H54 (cell line): ENCODE data around the gene GRM1.

Source experiments
- DNase-seq: peaks from one replicate; pipeline ENCODE4 v3.0.0; 2011; ENCODE audit warnings: low spot score, mixed read lengths; ENCODE audit not compliant: insufficient read length
- FAIRE-seq: peaks from 3 replicates; lab custom pipeline; 2011; peaks lifted over from hg19 to GRCh38; lab: Jason Lieb, UNC
- POLR2A ChIP-seq: IDR thresholded peaks from 2 replicates; pipeline ENCODE4 v1.6.1; 2011; ENCODE audit warnings: low read depth, mild to moderate bottlenecking, low read length

GRM1 gene

DNA sequence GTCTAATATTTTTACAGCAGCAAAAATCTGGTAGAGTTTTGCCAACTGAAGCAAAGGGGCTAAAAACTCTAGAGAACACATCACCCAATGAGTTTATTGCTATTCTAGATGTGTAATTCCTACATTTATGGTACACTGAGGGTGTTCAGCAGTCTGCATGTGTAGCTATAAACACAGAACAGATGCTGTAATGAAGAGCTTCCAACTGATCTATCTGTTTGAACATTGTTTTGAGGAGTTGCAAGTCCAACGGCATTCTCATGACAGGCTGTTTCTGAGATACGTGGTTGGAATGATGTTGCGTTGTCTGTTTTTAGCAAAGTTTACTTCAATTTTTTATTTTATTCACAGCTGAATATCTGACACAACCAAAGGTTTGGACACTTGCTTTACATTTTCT is 373.6 kb downstream of the GRM1 start:
- FAIRE-seq (no peak), DNase-seq (no peak)
- no peak for TF ChIP-seq POLR2A

DNA sequence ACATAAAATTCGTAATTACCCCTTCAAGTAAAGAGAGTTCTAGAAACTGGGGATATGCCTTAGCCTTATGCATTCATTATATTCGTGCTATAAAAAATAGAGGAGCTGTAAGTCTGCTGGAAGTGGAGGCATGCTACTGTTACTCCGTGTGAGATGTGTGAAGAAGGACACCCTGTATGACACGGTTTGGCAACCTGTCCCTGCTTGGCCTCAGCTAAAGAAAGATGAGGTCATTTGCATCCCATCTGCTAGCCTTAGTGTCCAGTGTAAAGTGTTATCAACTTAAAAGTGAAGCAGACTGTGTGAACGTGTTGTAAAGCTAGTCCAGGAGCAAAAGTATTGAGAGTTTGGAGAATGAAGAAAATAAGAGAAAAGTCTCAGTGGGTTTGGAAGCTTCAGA is 379.7 kb downstream of the GRM1 start:
- TF ChIP-seq POLR2A: no peak
- no peak for DNase-seq
- FAIRE-seq: no peak

DNA sequence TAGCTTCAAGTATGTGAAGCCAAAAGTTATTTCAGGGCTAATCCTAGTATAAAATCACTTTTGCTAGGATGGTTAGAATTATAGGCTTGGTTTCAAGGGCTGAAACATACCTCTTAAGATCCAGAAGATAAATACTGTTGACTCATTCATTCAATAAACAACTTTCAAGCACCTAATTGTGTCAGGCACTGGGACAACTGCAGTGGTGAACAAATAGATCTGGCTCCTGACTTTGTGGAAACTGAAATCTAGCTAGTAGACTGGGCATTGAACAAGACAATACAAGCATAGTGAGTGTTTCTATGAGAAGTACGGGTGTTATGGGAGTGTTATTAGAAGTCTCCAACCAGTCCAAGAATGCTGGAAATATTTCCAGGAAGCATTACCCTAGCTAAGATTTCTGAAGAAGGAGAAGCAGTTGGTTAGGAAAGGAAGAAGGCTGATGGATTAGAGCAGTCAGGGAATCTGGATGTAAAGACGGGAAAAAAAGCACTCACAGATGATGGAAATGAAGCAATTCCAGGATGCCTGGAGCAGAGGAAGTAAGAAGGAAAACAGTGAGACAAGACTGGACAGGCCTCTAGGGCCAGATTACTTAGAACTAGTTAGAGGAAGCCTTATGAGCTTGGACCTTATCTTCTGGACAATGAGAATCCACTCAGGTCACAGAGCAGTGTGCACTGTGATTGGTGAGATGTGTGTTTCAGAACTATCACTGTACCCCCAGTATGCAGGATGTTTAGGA is 382.2 kb downstream of the GRM1 start:
- no peak for DNase-seq
- no peak for FAIRE-seq
- TF ChIP-seq POLR2A: no peak

DNA sequence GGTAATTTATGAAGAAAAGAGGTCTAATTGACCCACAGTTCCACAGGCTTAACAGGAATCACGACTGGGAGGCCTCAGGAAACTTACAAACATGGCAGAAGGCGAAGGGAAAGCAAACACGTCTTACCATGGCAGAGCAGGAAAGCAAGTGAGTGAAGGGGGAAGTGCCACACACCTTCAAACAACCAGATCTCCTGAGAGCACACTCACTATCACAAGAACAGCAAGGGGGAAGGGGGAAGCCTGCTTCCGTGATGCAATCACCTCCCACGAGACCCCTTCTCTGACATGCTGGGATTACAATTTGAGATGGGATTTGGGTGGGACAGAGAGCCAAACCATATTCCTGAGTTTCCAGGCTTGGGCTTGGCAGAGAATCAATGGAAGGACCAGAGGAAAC is 390.7 kb downstream of the GRM1 start:
- DNase-seq: no peak
- no peak for TF ChIP-seq POLR2A
- FAIRE-seq: no peak

DNA sequence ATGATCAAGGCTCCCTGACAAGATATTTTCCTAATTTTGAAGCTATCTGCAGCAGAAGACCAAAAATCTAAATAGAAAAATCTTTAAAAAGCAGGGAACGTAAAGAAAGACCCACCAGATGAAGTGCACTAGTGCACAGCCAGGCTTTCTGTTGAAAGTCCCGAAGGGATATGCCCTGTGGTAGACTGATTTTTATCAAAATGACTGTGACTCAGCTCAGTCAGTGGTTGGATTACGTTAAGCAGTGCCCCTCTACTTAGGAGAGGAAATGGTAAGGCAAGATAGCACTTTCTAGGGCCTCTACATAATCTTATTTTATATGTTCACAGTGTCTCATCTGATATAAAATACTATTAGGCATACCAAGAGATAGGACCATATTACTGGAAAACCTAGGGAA is 391.4 kb downstream of the GRM1 start:
- no peak for DNase-seq
- no peak for FAIRE-seq
- TF ChIP-seq POLR2A: no peak

DNA sequence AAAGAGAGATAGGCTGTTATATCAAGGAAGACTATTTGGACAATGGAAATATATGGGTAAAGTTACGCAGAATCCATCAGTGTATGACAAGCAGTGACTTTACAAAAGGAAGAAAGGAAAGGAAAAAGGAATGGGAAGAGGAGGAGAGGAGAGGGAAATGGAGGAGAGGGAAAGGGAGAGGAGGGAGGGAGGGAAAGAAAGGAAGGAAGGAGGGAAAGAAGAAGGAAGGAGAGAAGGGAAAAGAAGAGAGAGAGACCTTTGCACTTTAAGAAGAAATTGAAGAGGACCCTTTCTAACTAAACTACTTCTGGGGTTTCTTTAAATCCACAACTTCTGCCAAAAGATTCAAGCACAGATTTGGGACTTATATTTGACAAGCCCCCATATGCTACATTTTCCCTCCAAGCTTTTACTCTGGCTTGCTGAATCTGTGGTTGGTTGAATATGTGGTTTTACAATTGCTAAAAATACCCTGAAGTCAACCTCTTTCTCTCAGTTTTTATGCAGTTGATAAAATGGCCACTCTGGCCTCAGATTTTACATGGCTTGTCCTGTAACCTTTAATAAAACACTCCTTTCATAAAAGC is 394.0 kb downstream of the GRM1 start:
- FAIRE-seq (no peak), DNase-seq (no peak)
- TF ChIP-seq POLR2A: no peak

DNA sequence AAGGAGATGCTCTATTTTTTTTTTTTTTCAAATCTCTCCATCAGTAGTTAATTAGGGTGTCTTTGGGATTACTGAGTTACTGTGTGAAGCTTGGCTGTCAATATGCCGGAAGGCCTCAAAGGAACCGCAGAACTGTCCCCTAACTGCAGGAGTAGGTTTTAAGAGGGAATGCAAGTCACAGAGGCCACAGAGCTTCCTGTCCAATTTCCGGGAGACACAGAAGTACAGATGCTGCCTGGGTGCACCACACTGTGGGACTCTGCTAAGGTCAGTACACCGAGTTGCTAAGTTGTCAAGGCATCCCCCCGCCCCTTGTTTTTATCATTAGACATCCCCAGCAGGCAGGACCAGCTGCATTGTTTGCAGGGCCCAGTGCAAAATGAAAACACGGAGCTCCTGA is 394.6 kb downstream of the GRM1 start:
- no peak for DNase-seq
- no peak for TF ChIP-seq POLR2A
- no peak for FAIRE-seq

DNA sequence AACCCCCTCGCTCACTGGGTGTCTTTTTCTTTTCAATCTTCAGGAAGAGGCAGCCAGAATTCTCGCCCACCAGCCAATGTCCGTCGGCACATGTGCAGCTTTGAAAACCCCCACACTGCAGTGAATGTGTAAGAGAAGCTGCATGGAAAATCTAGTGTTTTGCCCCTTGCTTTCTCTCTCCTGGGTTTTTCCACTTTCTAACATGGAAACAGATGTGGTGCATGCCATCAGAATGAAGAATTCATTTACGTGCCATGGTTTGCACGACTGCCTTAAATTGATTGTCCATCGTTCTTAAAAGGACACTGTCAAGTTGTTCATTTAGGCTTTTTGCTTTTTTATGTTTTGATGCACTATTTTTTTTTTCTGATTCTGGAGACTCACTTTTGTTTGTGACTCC is 397.7 kb downstream of the GRM1 start:
- TF ChIP-seq POLR2A: no peak
- DNase-seq (no peak), FAIRE-seq (no peak)

DNA sequence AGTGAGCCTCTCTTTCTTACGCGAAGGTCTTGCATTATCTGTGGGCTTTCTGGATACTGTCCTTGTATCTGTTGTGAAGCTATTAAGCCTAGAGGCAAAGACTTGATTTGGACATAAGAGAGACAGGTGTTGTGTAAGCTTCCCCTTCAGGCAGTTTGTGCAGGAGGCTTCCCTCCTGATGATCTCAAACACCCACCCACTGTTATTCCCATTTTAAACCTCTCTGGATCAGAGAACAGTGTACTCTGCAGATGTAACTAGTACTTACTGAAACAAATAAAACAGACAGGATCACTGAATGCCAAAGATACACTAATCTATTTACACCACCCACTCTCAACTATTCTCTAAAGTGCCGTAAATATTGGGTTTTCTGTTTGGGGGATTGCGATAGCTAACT is 401.0 kb downstream of the GRM1 start:
- no peak for TF ChIP-seq POLR2A
- no peak for FAIRE-seq

DNA sequence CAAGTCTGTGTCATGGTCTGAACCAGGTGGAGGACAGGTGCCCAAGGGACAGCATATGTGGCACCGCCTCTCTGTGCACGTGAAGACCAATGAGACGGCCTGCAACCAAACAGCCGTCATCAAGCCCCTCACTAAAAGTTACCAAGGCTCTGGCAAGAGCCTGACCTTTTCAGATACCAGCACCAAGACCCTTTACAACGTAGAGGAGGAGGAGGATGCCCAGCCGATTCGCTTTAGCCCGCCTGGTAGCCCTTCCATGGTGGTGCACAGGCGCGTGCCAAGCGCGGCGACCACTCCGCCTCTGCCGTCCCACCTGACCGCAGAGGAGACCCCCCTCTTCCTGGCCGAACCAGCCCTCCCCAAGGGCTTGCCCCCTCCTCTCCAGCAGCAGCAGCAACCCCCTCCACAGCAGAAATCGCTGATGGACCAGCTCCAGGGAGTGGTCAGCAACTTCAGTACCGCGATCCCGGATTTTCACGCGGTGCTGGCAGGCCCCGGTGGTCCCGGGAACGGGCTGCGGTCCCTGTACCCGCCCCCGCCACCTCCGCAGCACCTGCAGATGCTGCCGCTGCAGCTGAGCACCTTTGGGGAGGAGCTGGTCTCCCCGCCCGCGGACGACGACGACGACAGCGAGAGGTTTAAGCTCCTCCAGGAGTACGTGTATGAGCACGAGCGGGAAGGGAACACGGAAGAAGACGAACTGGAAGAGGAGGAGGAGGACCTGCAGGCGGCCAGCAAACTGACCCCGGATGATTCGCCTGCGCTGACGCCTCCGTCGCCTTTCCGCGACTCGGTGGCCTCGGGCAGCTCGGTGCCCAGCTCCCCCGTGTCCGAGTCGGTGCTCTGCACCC is 405.2 kb downstream of the GRM1 start:
- DNase-seq: no peak
- FAIRE-seq: no peak
- no peak for TF ChIP-seq POLR2A

More for the DNA sequence above, 401.0 kb downstream of the GRM1 start:
- no peak for DNase-seq

DNA sequence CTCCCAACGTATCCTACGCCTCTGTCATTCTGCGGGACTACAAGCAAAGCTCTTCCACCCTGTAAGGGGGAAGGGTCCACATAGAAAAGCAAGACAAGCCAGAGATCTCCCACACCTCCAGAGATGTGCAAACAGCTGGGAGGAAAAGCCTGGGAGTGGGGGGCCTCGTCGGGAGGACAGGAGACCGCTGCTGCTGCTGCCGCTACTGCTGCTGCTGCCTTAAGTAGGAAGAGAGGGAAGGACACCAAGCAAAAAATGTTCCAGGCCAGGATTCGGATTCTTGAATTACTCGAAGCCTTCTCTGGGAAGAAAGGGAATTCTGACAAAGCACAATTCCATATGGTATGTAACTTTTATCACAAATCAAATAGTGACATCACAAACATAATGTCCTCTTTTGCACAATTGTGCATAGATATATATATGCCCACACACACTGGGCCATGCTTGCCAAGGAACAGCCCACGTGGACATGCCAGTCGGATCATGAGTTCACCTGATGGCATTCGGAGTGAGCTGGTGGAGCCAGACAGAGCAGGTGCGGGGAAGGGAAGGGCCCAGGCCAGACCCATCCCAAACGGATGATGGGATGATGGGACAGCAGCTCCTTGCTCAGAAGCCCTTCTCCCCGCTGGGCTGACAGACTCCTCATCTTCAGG is 406.0 kb downstream of the GRM1 start:
- no peak for TF ChIP-seq POLR2A
- no peak for DNase-seq
- no peak for FAIRE-seq

DNA sequence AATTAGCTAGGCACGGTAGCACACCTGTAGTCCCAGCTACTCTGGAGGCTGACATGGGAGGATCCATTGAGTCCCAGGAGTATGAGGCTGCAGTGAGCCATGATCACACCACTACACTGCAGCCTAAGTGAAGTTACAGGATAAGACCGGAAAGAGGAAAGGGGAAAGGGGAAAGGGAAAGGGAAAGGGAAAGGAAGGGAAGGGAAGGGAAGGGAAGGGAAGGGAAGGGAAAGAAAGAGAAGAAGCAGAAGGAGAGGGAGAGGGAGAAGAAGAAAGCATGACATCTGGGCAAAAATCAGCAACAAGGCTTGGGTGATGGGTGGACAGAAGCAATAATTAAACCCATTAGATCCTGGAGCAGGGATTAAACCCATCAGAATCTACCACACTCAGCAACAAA is 413.0 kb downstream of the GRM1 start:
- no peak for TF ChIP-seq POLR2A

DNA sequence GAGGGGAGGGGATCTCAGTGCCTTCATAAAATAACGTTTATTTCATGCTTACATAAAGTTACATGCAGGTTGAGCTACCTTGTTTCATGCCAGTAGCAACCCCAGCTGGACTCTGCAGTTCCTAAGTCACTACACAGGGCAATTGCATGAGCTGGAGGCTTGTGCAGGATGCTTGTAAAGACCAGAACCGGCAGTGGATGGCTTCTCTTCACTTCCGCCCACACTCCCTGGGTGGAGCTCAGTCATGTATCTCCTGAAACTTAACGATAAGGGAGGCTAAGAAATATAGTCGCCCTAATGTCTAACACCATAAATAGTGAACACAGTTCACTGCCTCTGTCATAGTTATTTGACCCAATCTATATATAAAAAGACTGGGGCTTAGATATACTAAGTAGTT is 415.3 kb downstream of the GRM1 start:
- TF ChIP-seq POLR2A: no peak
- no peak for DNase-seq
- no peak for FAIRE-seq

More for the DNA sequence above, 413.0 kb downstream of the GRM1 start:
- no peak for FAIRE-seq
- no peak for DNase-seq

DNA sequence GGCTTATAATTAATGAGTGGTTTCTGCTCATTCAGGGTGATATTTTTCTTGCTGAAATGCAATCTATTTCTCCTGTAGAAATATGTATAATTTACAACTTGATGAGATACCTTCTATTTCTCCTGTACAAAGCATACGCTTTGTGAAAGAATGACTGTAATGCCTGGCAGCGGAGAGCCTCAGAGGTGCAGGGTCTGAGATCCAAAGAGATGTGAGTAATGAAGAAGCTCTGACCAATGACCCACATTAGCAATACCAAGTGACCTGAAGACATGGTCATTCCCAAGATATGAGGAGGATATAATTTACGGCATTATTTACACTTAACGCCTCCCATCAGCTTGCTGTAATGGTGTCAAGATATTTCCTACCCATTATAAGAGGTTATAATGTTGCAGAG is 416.4 kb downstream of the GRM1 start:
- FAIRE-seq (no peak), DNase-seq (no peak)

More for the DNA sequence above, 416.4 kb downstream of the GRM1 start:
- TF ChIP-seq POLR2A: no peak
